Measurements from ENCODE around the gene CPSF4L.
A peak's percentile ranks its signal among the peaks of the same experiment; 100 is the strongest.

Gene CPSF4L

GRCh38 chr17:73214008-73214407 lies 47.7 kb downstream of the CPSF4L start:
- POLR2A ChIA-PET = no interaction called here

DNA sequence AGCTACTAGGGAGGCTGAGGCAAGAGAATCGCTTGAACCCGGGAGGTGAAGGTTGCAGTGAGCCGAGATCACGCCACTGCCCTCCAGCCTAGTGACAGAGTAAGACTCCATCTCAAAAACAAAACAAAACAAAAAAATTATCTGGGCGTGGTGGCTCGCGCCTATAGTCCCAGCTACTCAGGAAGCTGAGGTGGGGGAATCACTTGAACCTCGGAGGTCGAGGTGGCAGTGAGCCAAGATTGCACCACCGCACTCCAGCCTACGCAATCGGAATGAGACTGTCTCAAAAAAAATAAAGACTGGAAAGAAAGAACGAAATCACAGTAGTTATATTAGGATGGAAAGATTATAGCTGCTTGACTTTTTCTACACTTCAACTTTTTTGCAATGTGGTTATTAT lies 49.9 kb downstream of the CPSF4L start:
- Histone ChIP-seq H3K4me1 (ENCODE audit: control extremely low read depth in 1 of 4, control insufficient read depth in 4 of 4, insufficient read depth in 4 of 4, low read length in 3 of 4) (peaks cover 0 to 3% (median 0%) of the 10 kb centered on the region in 4 experiments), H3K27ac (ENCODE audit: insufficient read depth in 1 of 2, low read depth in 1 of 2, low read length in 2 of 2, poor library complexity in 1 of 2, severe bottlenecking in 2 of 2) (no peak overlapping the region), H3K9me3 (ENCODE audit: control extremely low read depth in 1 of 5, control insufficient read depth in 4 of 5, insufficient read depth in 2 of 5, low read depth in 1 of 5, low read length in 4 of 5) (no peaks in the 10 kb centered on the region), H3K27me3 (replicated peaks in 2 of 5; ENCODE audit: control insufficient read depth in 4 of 5, insufficient read depth in 5 of 5, low read length in 4 of 5) (no peaks in the 10 kb centered on the region), H3K4me3 (ENCODE audit: control insufficient read depth in 1 of 7, extremely low read depth in 1 of 7, insufficient read depth in 4 of 7, low read depth in 2 of 7, low read length in 6 of 7) (no peak overlapping the region), H3K36me3 (ENCODE audit: control insufficient read depth in 4 of 4, insufficient read depth in 4 of 4, low read length in 3 of 4) (peaks cover 32 to 43% (median 35%) of the 10 kb centered on the region in 4 experiments)
- WGBS (ENCODE audit: insufficient coverage) = 23% methylated on average over 5 of the region's 13 CpGs
- POLR2A ChIA-PET = interaction anchor here (0.6 kb wide), 1 partner anchor 11 kb away, joined by 6 read pairs; no protein-coding TSS in a partner anchor
- peak in 2 of 3 donors; percentile 66 for DNase-seq
- CTCF ChIA-PET = interaction anchor here (1.4 to 2.5 kb wide), 2 partner anchors 10 to 20 kb away, joined by 3 to 7 read pairs; a partner anchor contains a TSS

More at GRCh38 chr17:73214008-73214407, 47.7 kb downstream of the CPSF4L start:
- Histone ChIP-seq H3K9me3 (ENCODE audit: control extremely low read depth in 1 of 5, control insufficient read depth in 4 of 5, insufficient read depth in 2 of 5, low read depth in 1 of 5, low read length in 4 of 5) (no peaks in the 10 kb centered on the region), H3K4me3 (ENCODE audit: control insufficient read depth in 1 of 7, extremely low read depth in 1 of 7, insufficient read depth in 4 of 7, low read depth in 2 of 7, low read length in 6 of 7) (no peak overlapping the region), H3K27me3 (replicated peaks in 2 of 5; ENCODE audit: control insufficient read depth in 4 of 5, insufficient read depth in 5 of 5, low read length in 4 of 5) (no peaks in the 10 kb centered on the region), H3K27ac (ENCODE audit: insufficient read depth in 1 of 2, low read depth in 1 of 2, low read length in 2 of 2, poor library complexity in 1 of 2, severe bottlenecking in 2 of 2) (no peak overlapping the region), H3K36me3 (ENCODE audit: control insufficient read depth in 4 of 4, insufficient read depth in 4 of 4, low read length in 3 of 4) (peaks cover 15 to 22% (median 18%) of the 10 kb centered on the region in 4 experiments), H3K4me1 (ENCODE audit: control extremely low read depth in 1 of 4, control insufficient read depth in 4 of 4, insufficient read depth in 4 of 4, low read length in 3 of 4) (peaks cover 0 to 3% (median 0%) of the 10 kb centered on the region in 4 experiments)
- DNase-seq = no peak
- CTCF ChIA-PET = interaction anchor here (2.7 kb wide), 1 partner anchor 13 kb away, joined by 14 read pairs; no protein-coding TSS in a partner anchor

- CTCF ChIA-PET = interaction anchor here (0.6 to 2.5 kb wide), 5 partner anchors 14 to 43 kb away, joined by 3 to 7 read pairs (median 3); partner anchors contain the start of gene COG1
- DNase-seq = peak; percentile 39 to 69 (median 65)
These were observed 51.5 kb downstream of the CPSF4L start for GRCh38 chr17:73210002-73210678.

GRCh38 chr17:73209436-73209835 lies 52.2 kb downstream of the CPSF4L start:
- ChIA-PET CTCF (interaction anchor here (0.7 to 1.0 kb wide), 3 partner anchors 13 to 153 kb away, joined by 3 to 4 read pairs (median 3); partner anchors contain the start of gene COG1), POLR2A (no interaction called here)
- peaks cover 0 to 7% (median 3%) of the 10 kb centered on the region in 4 experiments for H3K4me1 ChIP-seq (ENCODE audit: control extremely low read depth in 1 of 4, control insufficient read depth in 4 of 4, insufficient read depth in 4 of 4, low read length in 3 of 4)
- H3K4me3 ChIP-seq (ENCODE audit: control insufficient read depth in 1 of 7, extremely low read depth in 1 of 7, insufficient read depth in 4 of 7, low read depth in 2 of 7, low read length in 6 of 7) = no peak overlapping the region
- H3K36me3 ChIP-seq (ENCODE audit: control insufficient read depth in 4 of 4, insufficient read depth in 4 of 4, low read length in 3 of 4) = peaks cover 39 to 48% (median 43%) of the 10 kb centered on the region in 4 experiments
- no peak overlapping the region for H3K27ac ChIP-seq (ENCODE audit: insufficient read depth in 1 of 2, low read depth in 1 of 2, low read length in 2 of 2, poor library complexity in 1 of 2, severe bottlenecking in 2 of 2)
- H3K9me3 ChIP-seq (ENCODE audit: control extremely low read depth in 1 of 5, control insufficient read depth in 4 of 5, insufficient read depth in 2 of 5, low read depth in 1 of 5, low read length in 4 of 5) = no peaks in the 10 kb centered on the region
- WGBS (ENCODE audit: insufficient coverage) = 96% methylated on average over 13 of the region's 13 CpGs
- no peaks in the 10 kb centered on the region for H3K27me3 ChIP-seq (replicated peaks in 2 of 5; ENCODE audit: control insufficient read depth in 4 of 5, insufficient read depth in 5 of 5, low read length in 4 of 5)
- DNase-seq = no peak

More at GRCh38 chr17:73210002-73210678, 51.5 kb downstream of the CPSF4L start:
- 84% methylated on average over 5 of the region's 8 CpGs for WGBS (ENCODE audit: insufficient coverage)
- Histone ChIP-seq H3K27me3 (replicated peaks in 2 of 5; ENCODE audit: control insufficient read depth in 4 of 5, insufficient read depth in 5 of 5, low read length in 4 of 5) (no peaks in the 10 kb centered on the region), H3K4me3 (ENCODE audit: control insufficient read depth in 1 of 7, extremely low read depth in 1 of 7, insufficient read depth in 4 of 7, low read depth in 2 of 7, low read length in 6 of 7) (no peak overlapping the region), H3K36me3 (ENCODE audit: control insufficient read depth in 4 of 4, insufficient read depth in 4 of 4, low read length in 3 of 4) (peaks cover 38 to 47% (median 43%) of the 10 kb centered on the region in 4 experiments), H3K27ac (ENCODE audit: insufficient read depth in 1 of 2, low read depth in 1 of 2, low read length in 2 of 2, poor library complexity in 1 of 2, severe bottlenecking in 2 of 2) (no peak overlapping the region), H3K9me3 (ENCODE audit: control extremely low read depth in 1 of 5, control insufficient read depth in 4 of 5, insufficient read depth in 2 of 5, low read depth in 1 of 5, low read length in 4 of 5) (no peaks in the 10 kb centered on the region), H3K4me1 (ENCODE audit: control extremely low read depth in 1 of 4, control insufficient read depth in 4 of 4, insufficient read depth in 4 of 4, low read length in 3 of 4) (peaks cover 0 to 3% (median 0%) of the 10 kb centered on the region in 4 experiments)
- POLR2A ChIA-PET = no interaction called here

GRCh38 chr17:73208139-73208827 lies 53.4 kb downstream of the CPSF4L start:
- Histone ChIP-seq H3K4me3 (ENCODE audit: control insufficient read depth in 1 of 7, extremely low read depth in 1 of 7, insufficient read depth in 4 of 7, low read depth in 2 of 7, low read length in 6 of 7) (no peak overlapping the region), H3K36me3 (ENCODE audit: control insufficient read depth in 4 of 4, insufficient read depth in 4 of 4, low read length in 3 of 4) (peaks cover 39 to 54% (median 43%) of the 10 kb centered on the region in 4 experiments), H3K4me1 (ENCODE audit: control extremely low read depth in 1 of 4, control insufficient read depth in 4 of 4, insufficient read depth in 4 of 4, low read length in 3 of 4) (peaks cover 6 to 18% (median 14%) of the 10 kb centered on the region in 4 experiments), H3K9me3 (ENCODE audit: control extremely low read depth in 1 of 5, control insufficient read depth in 4 of 5, insufficient read depth in 2 of 5, low read depth in 1 of 5, low read length in 4 of 5) (no peaks in the 10 kb centered on the region), H3K27me3 (replicated peaks in 2 of 5; ENCODE audit: control insufficient read depth in 4 of 5, insufficient read depth in 5 of 5, low read length in 4 of 5) (no peaks in the 10 kb centered on the region), H3K27ac (ENCODE audit: insufficient read depth in 1 of 2, low read depth in 1 of 2, low read length in 2 of 2, poor library complexity in 1 of 2, severe bottlenecking in 2 of 2) (no peak overlapping the region)
- no peak for DNase-seq
- 96% methylated on average over 15 of the region's 16 CpGs for WGBS (ENCODE audit: insufficient coverage)
- ChIA-PET CTCF (interaction anchor here (1.0 to 2.6 kb wide), 5 partner anchors 9 to 481 kb away, joined by 4 to 10 read pairs (median 7); no protein-coding TSS in a partner anchor), POLR2A (no interaction called here)

DNA sequence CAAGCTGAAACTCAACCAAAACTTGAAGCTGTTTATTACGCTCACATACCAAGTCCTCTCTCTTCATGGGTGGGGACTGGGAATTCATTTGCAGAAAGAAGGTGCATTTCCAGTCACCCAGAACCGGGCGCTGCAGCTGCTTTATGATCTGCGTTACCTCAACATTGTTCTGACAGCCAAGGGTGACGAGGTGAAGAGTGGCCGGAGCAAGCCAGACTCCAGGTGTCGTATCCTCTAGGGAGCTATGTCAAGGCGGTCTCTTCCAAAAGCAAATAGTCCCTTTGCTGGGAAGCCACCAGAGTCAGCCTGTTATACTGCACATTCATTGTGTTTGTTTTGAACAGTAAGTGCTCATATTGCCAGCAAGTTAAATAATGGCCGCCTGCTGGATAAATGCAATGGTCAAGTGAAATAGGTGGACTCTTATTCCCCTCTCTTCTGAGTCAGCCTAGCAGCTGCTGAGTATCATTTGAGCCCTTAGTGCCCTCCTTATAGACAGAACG lies 56.2 kb downstream of the CPSF4L start:
- POLR2A ChIA-PET = interaction anchor here (1.0 kb wide), 1 partner anchor 26 kb away, joined by 3 read pairs; a partner anchor contains a TSS
- CTCF ChIA-PET = interaction anchor here (0.8 kb wide), 1 partner anchor 10 kb away, joined by 3 read pairs; no protein-coding TSS in a partner anchor
- WGBS (ENCODE audit: insufficient coverage) = 93% methylated on average over 8 of the region's 10 CpGs
- peaks cover 46 to 76% (median 60%) of the 10 kb centered on the region in 4 experiments for H3K36me3 ChIP-seq (ENCODE audit: control insufficient read depth in 4 of 4, insufficient read depth in 4 of 4, low read length in 3 of 4)
- H3K9me3 ChIP-seq (ENCODE audit: control extremely low read depth in 1 of 5, control insufficient read depth in 4 of 5, insufficient read depth in 2 of 5, low read depth in 1 of 5, low read length in 4 of 5) = no peaks in the 10 kb centered on the region
- peaks cover 11 to 27% (median 23%) of the 10 kb centered on the region in 4 experiments for H3K4me1 ChIP-seq (ENCODE audit: control extremely low read depth in 1 of 4, control insufficient read depth in 4 of 4, insufficient read depth in 4 of 4, low read length in 3 of 4)
- no peaks in the 10 kb centered on the region for H3K27me3 ChIP-seq (replicated peaks in 2 of 5; ENCODE audit: control insufficient read depth in 4 of 5, insufficient read depth in 5 of 5, low read length in 4 of 5)
- DNase-seq = no peak
- no peak overlapping the region for H3K27ac ChIP-seq (ENCODE audit: insufficient read depth in 1 of 2, low read depth in 1 of 2, low read length in 2 of 2, poor library complexity in 1 of 2, severe bottlenecking in 2 of 2)
- H3K4me3 ChIP-seq (ENCODE audit: control insufficient read depth in 1 of 7, extremely low read depth in 1 of 7, insufficient read depth in 4 of 7, low read depth in 2 of 7, low read length in 6 of 7) = no peak overlapping the region

Measured in common myeloid progenitor, CD34-positive (primary cell).